Esophagus squamous epithelium (tissue), 5 donors: ENCODE data around the gene PTPN20. TPM values are rescaled to one million over a fixed set of nuclear protein-coding genes. Genes with fewer than 3 reads are reported as not detected.

Source experiments
- DNase-seq: peaks from one replicate; lab custom pipeline; 2025; lab: John Stamatoyannopoulos, UW
- H3K27ac ChIP-seq, 4 donors: fragments of 200-600 bp; sonication (generic); one replicate each; pipeline ENCODE4 v1.5.1; 2016 to 2019; ENCODE audit warnings: mild to moderate bottlenecking in 1 of 4
- H3K27me3 ChIP-seq, 4 donors: fragments of 200-600 bp; sonication (generic); 1 replicate in 3 of 4; 2 replicates in 1 of 4; pipeline versions ENCODE4 v1.5.1 to v1.6.0; 2017 to 2021; ENCODE audit warnings: antibody characterized with exemption in 1 of 4
- H3K36me3 ChIP-seq, 3 donors: fragments of 200-600 bp; sonication (generic); one replicate each; pipeline ENCODE4 v1.5.1; 2016 to 2019
- H3K4me1 ChIP-seq, 3 donors: fragments of 200-600 bp; sonication (generic); one replicate each; pipeline ENCODE4 v1.5.1; 2017 to 2019
- H3K4me3 ChIP-seq, 4 donors: fragments of 200-600 bp; sonication (generic); 1 replicate in 3 of 4; 2 replicates in 1 of 4; pipeline ENCODE4 v1.5.1; 2016 to 2019; ENCODE audit warnings: mild to moderate bottlenecking in 2 of 4, moderate library complexity in 1 of 4
- H3K9me3 ChIP-seq, 3 donors: fragments of 200-600 bp; sonication (generic); one replicate each; pipeline ENCODE4 v1.5.1; 2016 to 2019
- CTCF ChIP-seq, 6 experiments: fragments of 450-650 bp in 4 of 6; fragments of 200-600 bp in 2 of 6; sonication (generic) in 2 of 6; IDR thresholded peaks; one replicate each; pipeline ENCODE4 v1.5.1; 2016 to 2019; ENCODE audit warnings: antibody characterized with exemption in 6 of 6, mild to moderate bottlenecking in 4 of 6, moderate library complexity in 4 of 6
- POLR2A ChIP-seq, 4 donors: fragments of 450-650 bp; IDR thresholded peaks; one replicate each; pipeline ENCODE4 v1.6.1; 2017; ENCODE audit warnings: antibody characterized with exemption in 4 of 4, mild to moderate bottlenecking in 4 of 4, moderate library complexity in 3 of 4
- WGBS, 2 donors: methylation state at CpG; one replicate each; pipeline ENCODE4 v1.1.5; 2018; 5-methylcytosine and 5-hydroxymethylcytosine counted together
- intact Hi-C: fragments of 100-400 bp; cut with DNase I; formaldehyde crosslinking; loops from one replicate; pipeline ENCODE4 v1.15.0; 2022
- total RNA-seq, 4 donors: library from RNA; depleted of rRNA; stranded (reverse); fragments of >200 nt; gene quantifications; one replicate each; pipeline ENCODE4 v1.1.0, GENCODE V29; 2016
- donor health status: DM: yes; HTN: yes; CAD: no.

The PTPN20 gene
- total RNA-seq, 4 donors from 2014 or later: 1.8 to 7.5 (median 5.0) TPM

DNA sequence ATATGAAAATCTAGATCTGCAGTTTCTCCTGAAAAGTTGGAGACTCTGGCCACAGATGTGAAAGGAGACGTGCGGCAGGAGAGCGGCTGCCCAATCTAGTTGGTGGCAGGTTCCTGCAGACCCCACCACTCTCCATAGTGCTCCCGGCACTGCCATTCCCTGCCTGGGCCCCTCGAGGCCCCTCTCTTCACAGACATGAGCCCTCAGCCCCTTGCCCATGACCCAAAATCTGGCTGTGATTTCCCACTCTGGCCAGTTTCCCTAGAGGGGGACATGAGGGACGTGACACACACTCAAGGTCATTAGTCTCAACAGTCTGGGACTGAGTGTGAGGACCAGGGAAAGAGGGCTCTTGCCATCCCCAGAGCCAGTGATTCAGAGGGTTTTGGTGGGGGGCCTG is 138.7 kb downstream of the PTPN20 start:
- Histone ChIP-seq H3K27me3 (no peaks in the 10 kb centered on the region), H3K27ac (no peak overlapping the region), H3K4me1 (peaks cover 0 to 8% (median 0%) of the 10 kb centered on the region in 3 donors), H3K9me3 (no peaks in the 10 kb centered on the region), H3K36me3 (no peaks in the 10 kb centered on the region), H3K4me3 (no peak overlapping the region)
- 82 to 83% methylated on average over 5 to 6 of the region's 6 CpGs for WGBS, 2 donors
- intact Hi-C loops: loop anchor here (5.0 kb wide), 1 partner anchor 262 kb away; no protein-coding TSS in a partner anchor
- DNase-seq: no peak
- TF ChIP-seq CTCF (IDR thresholded peaks at IDR 0.05): no peak
- TF ChIP-seq POLR2A (IDR thresholded peaks at IDR 0.05): no peak

GRCh38 chr10:47050618-47051455 is 139.6 kb downstream of the PTPN20 start:
- Histone ChIP-seq H3K36me3 (no peaks in the 10 kb centered on the region), H3K4me1 (peaks cover 0 to 8% (median 0%) of the 10 kb centered on the region in 3 donors), H3K9me3 (no peaks in the 10 kb centered on the region), H3K4me3 (no peak overlapping the region), H3K27me3 (no peaks in the 10 kb centered on the region), H3K27ac (no peak overlapping the region)
- 84 to 91% methylated on average over 9 to 11 of the region's 16 CpGs for WGBS, 2 donors
- DNase-seq: no peak
- TF ChIP-seq POLR2A (IDR thresholded peaks at IDR 0.05) (no peak), CTCF (IDR thresholded peaks at IDR 0.05) (no peak)
- intact Hi-C loops: no loop called here

DNA sequence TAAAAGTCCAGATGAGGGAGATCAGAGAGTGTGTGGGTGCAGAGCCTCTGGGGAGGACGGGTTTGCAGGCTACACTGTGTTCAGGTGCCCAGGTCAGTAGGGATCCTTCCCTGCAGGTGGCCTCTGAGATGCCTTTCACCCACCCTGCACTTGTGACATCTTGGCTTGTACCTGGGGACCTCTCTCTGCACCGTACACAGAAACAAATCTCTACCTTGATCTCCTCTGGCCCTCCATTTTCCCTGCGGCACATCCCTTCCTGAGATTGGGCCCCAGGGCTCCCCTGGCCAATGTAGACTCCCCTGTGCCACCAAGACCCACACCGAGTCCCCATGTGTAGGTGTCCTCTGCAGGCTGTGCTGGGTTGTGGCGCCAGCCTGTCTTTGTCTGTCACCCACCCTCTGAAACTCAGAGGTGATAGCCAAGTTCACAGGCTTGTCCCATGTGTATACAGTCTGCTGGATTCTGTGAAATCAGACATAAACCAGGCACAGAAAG is 140.6 kb downstream of the PTPN20 start:
- peaks cover 0 to 8% (median 0%) of the 10 kb centered on the region in 3 donors for H3K4me1 ChIP-seq
- no peak for TF ChIP-seq POLR2A (IDR thresholded peaks at IDR 0.05)
- no peak for TF ChIP-seq CTCF (IDR thresholded peaks at IDR 0.05)
- H3K27me3 ChIP-seq: no peaks in the 10 kb centered on the region
- no peaks in the 10 kb centered on the region for H3K9me3 ChIP-seq
- no peak overlapping the region for H3K27ac ChIP-seq
- no peak overlapping the region for H3K4me3 ChIP-seq
- 82 to 87% methylated on average over 4 to 5 of the region's 5 CpGs for WGBS, 2 donors
- intact Hi-C loops: no loop called here
- no peak for DNase-seq
- no peaks in the 10 kb centered on the region for H3K36me3 ChIP-seq
